OCI-LY7 (cell line): ENCODE results near the gene CELF2. TPM values are rescaled to one million over a fixed set of nuclear protein-coding genes. Genes with fewer than 3 reads are reported as not detected.

Experiments
- BruUV-seq: library from RNA; stranded (reverse); fragments of 400-500 nt; replicated peaks from 2 replicates; lab custom pipeline; 2021; lab: Mats Ljungman, UMichigan
- CTCF ChIA-PET: fragments of 300-600 bp; sonication (Branson Sonifier 250); formaldehyde crosslinking; loops from one replicate; lab custom pipeline; 2022; ENCODE audit warnings: antibody characterized with exemption; ENCODE audit not compliant: unreplicated experiment; lab: Charles Lee
- POLR2A ChIA-PET: fragments of 300-600 bp; sonication (Branson Sonifier 250); formaldehyde crosslinking; loops from one replicate; lab custom pipeline; 2022; ENCODE audit warnings: antibody characterized with exemption; lab: Charles Lee
- DNase-seq: peaks from one replicate; pipeline ENCODE4 v3.0.0-alpha.2; 2015; ENCODE audit warnings: low spot score
- H2AFZ ChIP-seq: fragments of 200-600 bp; sonication (generic), shearing (Covaris generic); 2 replicates; pipeline ENCODE4 v1.6.1; 2014; ENCODE audit warnings: mild to moderate bottlenecking, antibody characterized with exemption, low read length, moderate library complexity
- H3K27ac ChIP-seq: fragments of 200-600 bp; sonication (generic); 2 replicates; pipeline ENCODE4 v1.5.1; 2014; ENCODE audit warnings: mixed run types, low read depth, mild to moderate bottlenecking, moderate library complexity, low read length, inconsistent platforms; ENCODE audit not compliant: poor library complexity, severe bottlenecking
- H3K36me3 ChIP-seq: fragments of 200-600 bp; sonication (generic); 2 replicates; pipeline ENCODE4 v1.6.1; 2014; ENCODE audit warnings: mild to moderate bottlenecking, antibody characterized with exemption, low read length, moderate library complexity, mixed read lengths; ENCODE audit not compliant: insufficient read depth
- H3K4me1 ChIP-seq: fragments of 200-600 bp; sonication (generic); 2 replicates; pipeline ENCODE4 v1.5.1; 2014; ENCODE audit warnings: mild to moderate bottlenecking, low read length; ENCODE audit not compliant: insufficient read depth, poor library complexity, severe bottlenecking
- H3K4me2 ChIP-seq: fragments of 200-600 bp; sonication (generic); 2 replicates; pipeline ENCODE4 v1.6.1; 2014; ENCODE audit warnings: mild to moderate bottlenecking, low read length
- H3K4me3 ChIP-seq: fragments of 200-600 bp; sonication (generic); 2 replicates; pipeline ENCODE4 v1.5.1; 2014; ENCODE audit warnings: mild to moderate bottlenecking, low read depth, low read length; ENCODE audit not compliant: poor library complexity, severe bottlenecking
- H3K79me2 ChIP-seq: fragments of 200-600 bp; sonication (generic); 2 replicates; pipeline ENCODE4 v1.6.1; 2016; ENCODE audit warnings: low read depth, mild to moderate bottlenecking, low read length, moderate library complexity, mixed read lengths; ENCODE audit not compliant: insufficient read depth
- H3K9me2 ChIP-seq: fragments of 200-600 bp; sonication (generic); 2 replicates; pipeline ENCODE4 v1.6.1; 2016; ENCODE audit warnings: mild to moderate bottlenecking, low read length, mixed read lengths; ENCODE audit not compliant: insufficient read depth
- H3K9me3 ChIP-seq: fragments of 200-600 bp; sonication (generic); 2 replicates; pipeline ENCODE4 v1.6.1; 2014; ENCODE audit warnings: mild to moderate bottlenecking, mixed run types, low read length, mixed read lengths
- H4K20me1 ChIP-seq: fragments of 200-600 bp; sonication (generic); 2 replicates; pipeline ENCODE4 v1.6.1; 2014; ENCODE audit warnings: mild to moderate bottlenecking, antibody characterized with exemption, low read length, moderate library complexity, mixed read lengths; ENCODE audit not compliant: insufficient read depth
- EZH2phosphoT487 ChIP-seq: fragments of 200-600 bp; sonication (generic); IDR thresholded peaks from 2 replicates; pipeline ENCODE4 v1.6.1; 2018; ENCODE audit warnings: low read depth, borderline replicate concordance, mild to moderate bottlenecking, mixed run types, antibody characterized with exemption, low read length, moderate library complexity, mixed read lengths
- intact Hi-C: fragments of 100-400 bp; cut with micrococcal nuclease; formaldehyde crosslinking; loops from one replicate; pipeline ENCODE4 v1.10.0; 2022; ENCODE audit not compliant: unreplicated experiment
- total RNA-seq, 2 experiments: library from RNA; depleted of rRNA in 1 of 2; stranded (reverse); fragments of >200 nt in 1 of 2; shearing (Covaris generic) in 1 of 2; gene quantifications; 2 replicates each; pipeline ENCODE4 v1.2.3, GENCODE V29; 2014 to 2022
- TF ChIP-seq, protein P1 (sequence below): fragments of 200-600 bp; sonication (generic); conservative IDR thresholded peaks from 2 replicates; pipeline ENCODE4 v1.5.1; 2014; ENCODE audit warnings: mild to moderate bottlenecking, antibody characterized with exemption, low read length, moderate library complexity, mixed read lengths

CELF2 gene
- total RNA-seq, 2 experiments from 2014 or later: 5.4 to 19.1 TPM

DNA sequence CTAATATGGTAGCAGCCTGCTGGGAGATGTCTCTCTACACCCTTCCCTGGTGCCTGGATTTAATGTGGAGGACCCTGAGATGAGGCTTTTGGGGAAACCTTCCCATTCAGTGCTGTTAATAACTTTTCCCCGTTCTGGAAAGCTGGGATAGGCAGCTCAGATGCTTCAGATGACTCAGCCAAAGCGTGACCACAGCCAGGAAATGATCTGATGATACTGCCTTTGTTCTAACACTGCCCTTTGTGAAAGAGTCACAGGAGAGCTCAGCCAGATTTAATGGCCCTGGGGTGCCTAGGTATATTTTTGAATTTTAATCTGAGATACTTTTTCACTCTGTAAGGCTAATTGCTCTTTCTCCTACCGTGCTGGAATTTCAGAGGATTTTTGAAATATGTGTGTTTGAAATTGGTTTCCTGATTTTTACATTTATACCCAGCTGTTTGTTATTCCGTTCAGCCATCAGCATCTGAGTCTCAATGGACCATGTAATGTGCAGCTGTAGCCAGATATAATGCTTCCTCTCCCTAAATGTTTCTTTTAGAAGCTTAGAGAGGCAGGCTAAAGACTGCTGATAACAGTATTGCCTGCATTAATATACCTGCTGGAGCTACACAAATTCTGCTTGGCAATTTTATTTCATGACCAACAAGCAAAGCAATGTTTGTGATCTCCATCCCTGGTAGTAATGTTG lies 17.8 kb downstream of the CELF2 start:
- no TSS peak for BruUV-seq
- H3K9me2 ChIP-seq: no peaks in the 10 kb centered on the region
- no peaks in the 10 kb centered on the region for H3K36me3 ChIP-seq
- no peaks in the 10 kb centered on the region for H3K4me1 ChIP-seq
- POLR2A ChIA-PET: interaction anchor here (0.6 to 0.7 kb wide), 3 partner anchors 240 to 311 kb away, joined by 3 to 4 read pairs (median 3); no protein-coding TSS in a partner anchor
- no peak overlapping the region for H3K4me3 ChIP-seq
- intact Hi-C loops: no loop called here
- no peak overlapping the region for H3K27ac ChIP-seq
- no peaks in the 10 kb centered on the region for H3K79me2 ChIP-seq
- DNase-seq: no peak
- H3K9me3 ChIP-seq: no peaks in the 10 kb centered on the region
- no peak for TF ChIP-seq EZH2phosphoT487
- TF ChIP-seq, protein P1, sequence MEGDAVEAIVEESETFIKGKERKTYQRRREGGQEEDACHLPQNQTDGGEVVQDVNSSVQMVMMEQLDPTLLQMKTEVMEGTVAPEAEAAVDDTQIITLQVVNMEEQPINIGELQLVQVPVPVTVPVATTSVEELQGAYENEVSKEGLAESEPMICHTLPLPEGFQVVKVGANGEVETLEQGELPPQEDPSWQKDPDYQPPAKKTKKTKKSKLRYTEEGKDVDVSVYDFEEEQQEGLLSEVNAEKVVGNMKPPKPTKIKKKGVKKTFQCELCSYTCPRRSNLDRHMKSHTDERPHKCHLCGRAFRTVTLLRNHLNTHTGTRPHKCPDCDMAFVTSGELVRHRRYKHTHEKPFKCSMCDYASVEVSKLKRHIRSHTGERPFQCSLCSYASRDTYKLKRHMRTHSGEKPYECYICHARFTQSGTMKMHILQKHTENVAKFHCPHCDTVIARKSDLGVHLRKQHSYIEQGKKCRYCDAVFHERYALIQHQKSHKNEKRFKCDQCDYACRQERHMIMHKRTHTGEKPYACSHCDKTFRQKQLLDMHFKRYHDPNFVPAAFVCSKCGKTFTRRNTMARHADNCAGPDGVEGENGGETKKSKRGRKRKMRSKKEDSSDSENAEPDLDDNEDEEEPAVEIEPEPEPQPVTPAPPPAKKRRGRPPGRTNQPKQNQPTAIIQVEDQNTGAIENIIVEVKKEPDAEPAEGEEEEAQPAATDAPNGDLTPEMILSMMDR: no peak
- no peaks in the 10 kb centered on the region for H4K20me1 ChIP-seq
- CTCF ChIA-PET: no interaction called here
- H3K4me2 ChIP-seq: no peak overlapping the region
- H2AFZ ChIP-seq: no peak overlapping the region

DNA sequence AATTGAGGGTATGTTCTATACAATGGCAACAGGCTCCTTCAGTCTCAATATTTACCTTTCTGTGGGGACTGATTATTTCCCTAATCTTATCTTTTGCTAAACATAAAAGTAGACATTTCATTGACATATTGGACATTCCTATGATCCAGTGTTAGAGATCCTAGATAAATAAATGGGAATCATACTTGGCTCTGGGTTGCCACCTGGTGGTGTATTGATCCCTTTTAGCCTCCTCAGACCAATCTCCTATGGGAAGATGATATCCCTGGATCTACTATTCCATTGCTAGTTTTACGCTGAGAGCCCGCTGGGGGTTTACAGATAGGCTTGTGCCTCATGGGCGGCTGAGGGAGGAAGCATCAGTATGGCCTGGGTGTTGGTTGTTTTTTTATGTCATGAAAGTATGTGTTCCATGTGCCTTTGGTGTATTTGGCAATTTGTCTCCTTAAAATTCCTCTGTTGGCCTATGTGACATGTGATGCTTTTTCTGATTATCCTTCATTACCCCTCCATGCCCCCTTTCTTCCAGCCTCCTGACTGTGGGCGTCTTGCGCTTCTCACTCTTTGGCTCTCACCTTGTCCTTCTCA lies 18.8 kb downstream of the CELF2 start:
- intact Hi-C loops: no loop called here
- Histone ChIP-seq H3K9me2 (no peaks in the 10 kb centered on the region), H3K4me1 (no peaks in the 10 kb centered on the region), H4K20me1 (no peaks in the 10 kb centered on the region), H3K4me2 (no peak overlapping the region), H3K27ac (no peak overlapping the region), H3K4me3 (no peak overlapping the region), H3K9me3 (no peaks in the 10 kb centered on the region), H3K79me2 (no peaks in the 10 kb centered on the region), H2AFZ (no peak overlapping the region), H3K36me3 (no peaks in the 10 kb centered on the region)
- no TSS peak for BruUV-seq
- TF ChIP-seq EZH2phosphoT487: no peak
- TF ChIP-seq, protein P1: peak; percentile 73
- ChIA-PET POLR2A (interaction anchor here (0.6 kb wide), 1 partner anchor 246 kb away, joined by 3 read pairs; no protein-coding TSS in a partner anchor), CTCF (no interaction called here)
- DNase-seq: no peak

DNA sequence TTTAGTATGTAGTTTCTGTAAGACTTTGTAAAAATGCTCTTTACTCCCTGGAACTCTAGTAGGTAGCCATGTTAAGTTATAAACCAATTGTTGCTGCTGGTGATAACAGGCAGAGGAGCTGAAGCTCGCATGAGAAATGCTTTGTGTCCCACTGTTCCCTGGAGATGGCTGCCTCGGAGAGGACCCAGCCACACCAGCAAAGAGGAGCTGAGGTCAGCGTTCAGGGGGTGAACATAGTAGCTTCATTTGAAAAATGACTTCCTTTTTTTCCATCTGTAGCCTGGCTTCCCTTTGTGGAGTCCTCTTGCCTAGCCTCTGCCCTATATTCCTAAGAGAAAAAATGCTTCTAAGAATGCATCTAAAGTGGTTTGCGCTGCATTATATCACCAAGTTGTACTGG lies 20.3 kb downstream of the CELF2 start:
- intact Hi-C loops: no loop called here
- H2AFZ ChIP-seq: no peak overlapping the region
- BruUV-seq: no TSS peak
- ChIA-PET CTCF (no interaction called here), POLR2A (interaction anchor here (0.6 to 0.7 kb wide), 2 partner anchors 109 to 1356 kb away, joined by 3 to 4 read pairs; no protein-coding TSS in a partner anchor)
- H3K4me2 ChIP-seq: no peak overlapping the region
- H3K9me3 ChIP-seq: no peaks in the 10 kb centered on the region
- H3K27ac ChIP-seq: no peak overlapping the region
- no peaks in the 10 kb centered on the region for H3K4me1 ChIP-seq
- H4K20me1 ChIP-seq: no peaks in the 10 kb centered on the region
- DNase-seq: no peak
- no peaks in the 10 kb centered on the region for H3K36me3 ChIP-seq
- no peaks in the 10 kb centered on the region for H3K9me2 ChIP-seq
- H3K4me3 ChIP-seq: no peak overlapping the region
- H3K79me2 ChIP-seq: no peaks in the 10 kb centered on the region
- no peak for TF ChIP-seq EZH2phosphoT487
- TF ChIP-seq, protein P1: no peak
